Neural cell (in vitro differentiated cells): ENCODE measurements around the gene SDK1.

Source experiments
- EP300 ChIP-seq: fragments of 450-650 bp; conservative IDR thresholded peaks from 2 replicates; pipeline ENCODE4 v1.6.1; 2014; ENCODE audit warnings: antibody characterized with exemption, mild to moderate bottlenecking, moderate library complexity; ENCODE audit not compliant: poor library complexity, severe bottlenecking
- EZH2 ChIP-seq: fragments of 200-600, 300-800 bp; shearing (Covaris generic), sonication (generic); IDR thresholded peaks from 2 replicates; pipeline ENCODE4 v1.6.1; 2014; ENCODE audit warnings: antibody characterized with exemption, low read length, borderline replicate concordance, mild to moderate bottlenecking; ENCODE audit not compliant: insufficient read depth, poor library complexity, severe bottlenecking
- REST ChIP-seq: IDR thresholded peaks from 2 replicates; pipeline ENCODE4 v1.6.1; 2012; ENCODE audit warnings: borderline replicate concordance
- TF ChIP-seq, protein P1 (sequence below): fragments of 450-650 bp; IDR thresholded peaks from 2 replicates; pipeline ENCODE4 v1.5.1; 2014; ENCODE audit warnings: antibody characterized with exemption, mild to moderate bottlenecking, moderate library complexity; ENCODE audit not compliant: poor library complexity, severe bottlenecking

- TF ChIP-seq, protein P1, sequence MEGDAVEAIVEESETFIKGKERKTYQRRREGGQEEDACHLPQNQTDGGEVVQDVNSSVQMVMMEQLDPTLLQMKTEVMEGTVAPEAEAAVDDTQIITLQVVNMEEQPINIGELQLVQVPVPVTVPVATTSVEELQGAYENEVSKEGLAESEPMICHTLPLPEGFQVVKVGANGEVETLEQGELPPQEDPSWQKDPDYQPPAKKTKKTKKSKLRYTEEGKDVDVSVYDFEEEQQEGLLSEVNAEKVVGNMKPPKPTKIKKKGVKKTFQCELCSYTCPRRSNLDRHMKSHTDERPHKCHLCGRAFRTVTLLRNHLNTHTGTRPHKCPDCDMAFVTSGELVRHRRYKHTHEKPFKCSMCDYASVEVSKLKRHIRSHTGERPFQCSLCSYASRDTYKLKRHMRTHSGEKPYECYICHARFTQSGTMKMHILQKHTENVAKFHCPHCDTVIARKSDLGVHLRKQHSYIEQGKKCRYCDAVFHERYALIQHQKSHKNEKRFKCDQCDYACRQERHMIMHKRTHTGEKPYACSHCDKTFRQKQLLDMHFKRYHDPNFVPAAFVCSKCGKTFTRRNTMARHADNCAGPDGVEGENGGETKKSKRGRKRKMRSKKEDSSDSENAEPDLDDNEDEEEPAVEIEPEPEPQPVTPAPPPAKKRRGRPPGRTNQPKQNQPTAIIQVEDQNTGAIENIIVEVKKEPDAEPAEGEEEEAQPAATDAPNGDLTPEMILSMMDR: no peak
- TF ChIP-seq EP300 (no peak), REST (no peak), EZH2 (no peak)
Observed at GRCh38 chr7:3882782-3883181, 581.7 kb downstream of the SDK1 start.
